ENCODE data around the gene DOCK8. TPM values are rescaled to one million over a fixed set of nuclear protein-coding genes. Genes with fewer than 3 reads are reported as not detected.

The DOCK8 gene
- total RNA-seq, 2 donors from 2014 or later, result 5.2 to 9.5 TPM

- no peaks in the 10 kb centered on the region for H3K36me3 ChIP-seq
- no peak for DNase-seq (ENCODE audit: low spot score)
- TF ChIP-seq, protein P1, sequence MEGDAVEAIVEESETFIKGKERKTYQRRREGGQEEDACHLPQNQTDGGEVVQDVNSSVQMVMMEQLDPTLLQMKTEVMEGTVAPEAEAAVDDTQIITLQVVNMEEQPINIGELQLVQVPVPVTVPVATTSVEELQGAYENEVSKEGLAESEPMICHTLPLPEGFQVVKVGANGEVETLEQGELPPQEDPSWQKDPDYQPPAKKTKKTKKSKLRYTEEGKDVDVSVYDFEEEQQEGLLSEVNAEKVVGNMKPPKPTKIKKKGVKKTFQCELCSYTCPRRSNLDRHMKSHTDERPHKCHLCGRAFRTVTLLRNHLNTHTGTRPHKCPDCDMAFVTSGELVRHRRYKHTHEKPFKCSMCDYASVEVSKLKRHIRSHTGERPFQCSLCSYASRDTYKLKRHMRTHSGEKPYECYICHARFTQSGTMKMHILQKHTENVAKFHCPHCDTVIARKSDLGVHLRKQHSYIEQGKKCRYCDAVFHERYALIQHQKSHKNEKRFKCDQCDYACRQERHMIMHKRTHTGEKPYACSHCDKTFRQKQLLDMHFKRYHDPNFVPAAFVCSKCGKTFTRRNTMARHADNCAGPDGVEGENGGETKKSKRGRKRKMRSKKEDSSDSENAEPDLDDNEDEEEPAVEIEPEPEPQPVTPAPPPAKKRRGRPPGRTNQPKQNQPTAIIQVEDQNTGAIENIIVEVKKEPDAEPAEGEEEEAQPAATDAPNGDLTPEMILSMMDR (IDR thresholded peaks at IDR 0.05), result no peak
- no peaks in the 10 kb centered on the region for H3K27me3 ChIP-seq
- no peaks in the 10 kb centered on the region for H3K9me3 ChIP-seq
- no peak overlapping the region for H3K27ac ChIP-seq
- H3K4me3 ChIP-seq, result no peak overlapping the region
- no peaks in the 10 kb centered on the region for H3K4me1 ChIP-seq
Observed at GRCh38 chr9:269081-269711, 54.5 kb downstream of the DOCK8 start.

DNA sequence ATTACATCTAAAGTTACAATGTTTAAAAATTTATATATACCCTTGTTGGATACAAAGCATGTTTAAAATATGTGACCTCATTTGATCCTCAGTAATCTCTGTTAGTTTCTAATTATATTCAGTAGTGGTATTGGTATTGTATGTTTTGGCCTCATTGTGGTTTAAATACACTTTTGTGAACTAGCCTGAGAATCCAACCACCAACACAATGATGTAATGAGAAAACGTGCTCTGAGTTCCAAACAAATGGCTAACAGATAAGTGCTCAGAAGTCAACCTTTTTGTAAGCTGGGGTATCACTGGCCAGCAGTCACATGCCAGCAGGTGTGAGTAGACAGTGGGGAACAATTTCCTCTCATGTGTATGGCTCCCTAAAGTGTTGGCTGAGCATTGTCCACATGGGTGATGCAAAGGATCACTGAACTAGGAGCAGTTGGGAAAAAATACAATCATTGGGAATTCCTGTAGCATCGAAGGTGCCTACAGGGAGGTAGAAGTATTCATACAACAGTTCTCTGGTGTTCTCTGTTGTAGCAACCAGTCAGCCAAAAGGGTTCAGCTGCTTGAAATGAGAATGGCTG, 56.1 kb downstream of the DOCK8 start:
- Histone ChIP-seq H3K9me3 (no peaks in the 10 kb centered on the region), H3K36me3 (no peaks in the 10 kb centered on the region), H3K4me3 (no peak overlapping the region), H3K27ac (no peak overlapping the region), H3K4me1 (no peaks in the 10 kb centered on the region), H3K27me3 (no peaks in the 10 kb centered on the region)
- TF ChIP-seq, protein P1 (IDR thresholded peaks at IDR 0.05), result no peak
- no peak for DNase-seq (ENCODE audit: low spot score)

GRCh38 chr9:272251-273213, 57.9 kb downstream of the DOCK8 start:
- DNase-seq (ENCODE audit: low spot score), result no peak
- Histone ChIP-seq H3K27ac (peak overlapping the region in 1 of 2 donors; percentile 16), H3K4me1 (no peaks in the 10 kb centered on the region), H3K9me3 (no peaks in the 10 kb centered on the region), H3K4me3 (no peak overlapping the region), H3K36me3 (no peaks in the 10 kb centered on the region), H3K27me3 (no peaks in the 10 kb centered on the region)
- TF ChIP-seq, protein P1 (IDR thresholded peaks at IDR 0.05), result no peak

DNA sequence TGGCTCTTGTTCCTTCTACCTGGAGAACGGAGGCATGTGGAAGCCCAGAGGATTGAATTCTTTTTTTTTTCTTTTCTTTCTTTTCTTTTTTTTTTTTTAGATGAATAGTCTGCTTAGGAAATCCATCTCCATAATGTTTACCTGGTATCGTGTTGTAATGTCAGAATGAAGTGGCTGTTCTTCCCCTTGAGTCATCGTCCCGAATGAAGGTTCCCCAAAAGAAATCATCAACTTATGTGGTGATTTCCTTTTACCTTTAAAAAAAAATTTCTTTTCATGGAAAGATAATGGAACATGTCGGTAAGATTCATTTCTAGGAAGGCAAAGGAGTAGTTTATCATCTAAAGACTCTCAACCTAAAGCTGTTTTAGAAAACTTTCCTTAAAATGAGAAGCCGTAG, 59.7 kb downstream of the DOCK8 start:
- Histone ChIP-seq H3K36me3 (no peaks in the 10 kb centered on the region), H3K27ac (no peak overlapping the region), H3K27me3 (no peaks in the 10 kb centered on the region), H3K9me3 (no peaks in the 10 kb centered on the region), H3K4me1 (no peaks in the 10 kb centered on the region), H3K4me3 (no peak overlapping the region)
- TF ChIP-seq, protein P1 (IDR thresholded peaks at IDR 0.05), result no peak
- no peak for DNase-seq (ENCODE audit: low spot score)

GRCh38 chr9:277601-278295, 63.1 kb downstream of the DOCK8 start:
- TF ChIP-seq, protein P1 (IDR thresholded peaks at IDR 0.05), result no peak
- Histone ChIP-seq H3K4me3 (no peak overlapping the region), H3K9me3 (no peaks in the 10 kb centered on the region), H3K27ac (no peak overlapping the region), H3K36me3 (no peaks in the 10 kb centered on the region), H3K4me1 (no peaks in the 10 kb centered on the region), H3K27me3 (no peaks in the 10 kb centered on the region)
- no peak for DNase-seq (ENCODE audit: low spot score)

Measured in right atrium auricular region (tissue), 2 donors.